ENCODE results near the gene HPCA. TPM values are rescaled to one million over a fixed set of nuclear protein-coding genes. Genes with fewer than 3 reads are reported as not detected.

The HPCA gene
- total RNA-seq, 1 donor from 2014 or later = not detected

DNA sequence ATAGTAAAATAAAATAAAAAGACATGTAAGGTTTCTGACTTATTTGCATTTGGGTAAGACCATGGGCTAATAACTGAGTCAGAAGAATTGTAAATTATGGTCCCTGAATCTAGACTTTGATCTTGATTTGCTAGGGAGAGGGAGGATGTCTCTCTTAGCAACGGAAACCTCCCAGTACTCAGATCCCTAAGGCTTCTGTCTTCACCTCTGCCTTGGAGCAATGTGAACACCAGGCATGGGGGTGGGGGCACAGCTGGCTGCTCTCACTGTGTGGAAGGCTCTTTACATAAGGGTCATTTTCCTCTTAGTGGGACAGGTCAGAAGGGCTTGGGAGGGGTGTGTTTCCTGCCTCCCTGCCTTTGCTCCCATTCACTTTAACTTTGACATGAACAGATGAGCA lies 31.9 kb downstream of the HPCA start:
- ATAC-seq (ENCODE audit: poor library complexity) (no peak), DNase-seq (no peak)
- intact Hi-C loops (cut with DNase I) = no loop called here

DNA sequence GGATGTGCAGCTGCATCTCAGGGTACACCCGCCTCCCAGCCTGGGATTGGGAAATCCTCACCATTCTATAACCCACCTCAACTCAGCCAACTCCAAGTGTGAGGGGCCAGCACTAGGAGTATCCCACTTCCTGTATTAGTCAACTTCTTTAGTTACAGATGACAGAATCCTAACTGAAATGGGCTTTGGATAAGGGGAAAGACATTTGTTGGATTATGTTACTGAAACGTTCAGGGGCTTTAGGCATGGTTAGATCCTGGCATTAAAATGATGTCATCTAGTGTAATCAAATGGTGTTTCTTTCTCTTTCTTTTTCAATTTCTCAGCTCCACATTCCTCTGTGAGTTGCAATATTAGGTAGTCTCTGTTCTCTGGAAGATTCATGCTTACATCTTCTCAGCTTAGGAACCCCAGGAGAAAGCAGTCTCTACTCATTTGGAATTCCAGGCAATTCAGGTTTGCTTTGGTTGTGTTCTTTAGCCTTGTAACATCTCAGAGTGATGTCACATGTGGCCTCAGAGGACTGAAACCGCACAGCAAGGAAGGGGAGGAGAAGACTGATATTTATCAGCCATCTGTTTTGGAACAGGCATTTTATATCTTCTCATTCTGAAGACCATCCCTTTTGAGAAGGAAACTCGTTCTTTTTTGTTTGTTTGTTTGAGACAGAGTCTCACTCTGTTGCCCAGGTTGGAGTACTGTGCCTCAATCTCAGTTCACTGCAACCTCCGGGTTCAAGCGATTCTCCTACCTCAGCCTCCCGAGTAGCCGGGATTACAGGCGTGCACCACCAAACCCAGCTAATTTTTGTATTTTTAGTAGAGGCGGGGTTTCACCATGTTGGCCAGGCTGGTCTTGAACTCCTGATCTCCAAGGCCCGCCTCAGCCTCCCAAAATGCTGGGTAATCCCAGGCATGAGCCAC lies 33.8 kb downstream of the HPCA start:
- ATAC-seq (ENCODE audit: poor library complexity) (no peak), DNase-seq (no peak)
- intact Hi-C loops (cut with DNase I) = no loop called here

DNA sequence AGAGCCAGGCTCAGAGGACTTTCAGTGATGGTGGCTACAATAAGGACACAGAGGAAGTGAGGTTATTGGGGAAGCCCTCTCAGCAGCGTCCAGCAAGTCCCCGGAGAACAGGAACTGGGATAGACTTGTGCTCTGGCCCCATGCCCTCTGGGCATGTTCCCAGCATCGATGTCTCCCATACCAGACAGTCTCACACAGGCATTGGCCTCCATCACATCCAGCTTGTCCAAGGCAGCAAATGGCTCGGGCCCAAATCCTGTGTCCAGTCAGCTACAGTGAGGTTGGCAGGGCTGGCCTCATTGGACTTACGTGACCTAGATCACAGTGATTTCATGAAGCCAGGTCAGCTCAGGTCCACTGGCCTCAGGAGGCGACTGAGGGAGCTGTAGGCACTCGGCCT lies 34.5 kb downstream of the HPCA start:
- DNase-seq (peak; percentile 83), ATAC-seq (ENCODE audit: poor library complexity) (peak; percentile 92)
- intact Hi-C loops (cut with DNase I) = no loop called here

DNA sequence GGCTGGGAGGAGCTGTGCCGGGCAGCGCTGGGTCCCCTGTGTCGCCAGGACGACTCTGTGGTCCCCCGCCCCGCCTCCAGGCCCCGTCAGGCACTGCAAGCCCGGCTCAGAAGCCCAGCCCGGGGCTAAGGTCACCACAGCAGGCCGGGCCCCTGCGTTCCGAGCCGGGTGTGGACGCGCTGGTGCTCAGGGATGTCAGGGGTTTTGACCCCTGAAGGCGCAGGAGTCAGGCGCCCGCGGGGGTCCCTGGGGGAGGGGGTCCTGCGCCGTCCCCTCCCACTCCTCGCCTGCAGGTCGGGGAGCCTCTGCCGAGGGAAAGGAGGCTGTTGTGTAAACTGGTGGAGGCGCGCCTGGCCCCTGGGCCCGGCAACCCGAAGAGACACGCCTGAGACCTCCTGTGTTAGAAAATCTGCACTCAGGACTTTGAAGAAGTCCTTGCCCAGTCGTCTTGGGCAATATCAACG lies 38.6 kb downstream of the HPCA start:
- DNase-seq (peak; percentile 55), ATAC-seq (ENCODE audit: poor library complexity) (peak; percentile 49)
- intact Hi-C loops (cut with DNase I) = no loop called here

DNA sequence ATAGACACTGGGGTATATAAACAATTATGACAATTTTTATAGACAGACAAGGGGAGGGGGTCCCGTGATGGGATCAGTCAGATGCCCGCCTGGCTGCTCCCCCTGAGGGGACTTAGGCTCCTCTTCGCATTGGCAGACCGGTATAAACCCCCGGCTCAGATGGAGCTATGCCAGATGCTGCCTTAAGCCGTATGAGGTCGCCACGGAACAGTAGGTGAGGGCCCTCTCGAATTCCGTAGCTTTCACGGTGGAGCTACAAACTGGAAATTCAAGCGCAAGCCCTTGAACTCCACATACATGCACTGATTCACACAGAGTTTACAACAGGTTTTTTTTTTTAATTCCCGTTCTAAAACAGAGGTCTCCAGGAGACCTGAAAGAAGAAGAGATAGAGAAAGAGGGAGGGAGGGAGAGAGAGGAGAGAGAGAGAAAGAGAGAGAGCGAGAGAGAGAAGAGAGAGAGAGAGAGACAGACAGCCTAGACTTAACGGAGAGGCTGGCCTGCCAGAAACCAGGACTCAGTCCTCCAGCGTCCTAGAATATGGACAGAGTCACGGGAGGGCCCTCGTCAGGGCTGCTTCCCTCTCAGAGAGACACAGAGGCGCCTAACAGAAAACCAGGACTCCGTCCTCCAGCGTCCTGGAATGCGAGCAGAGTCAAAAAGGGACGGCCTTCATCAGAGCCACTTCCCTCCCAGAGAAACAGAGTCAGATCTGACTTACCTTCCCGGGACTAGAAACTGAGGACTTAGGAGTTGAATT lies 39.3 kb downstream of the HPCA start:
- no peak for DNase-seq
- ATAC-seq (ENCODE audit: poor library complexity) = peak; percentile 47
- intact Hi-C loops (cut with DNase I) = no loop called here

DNA sequence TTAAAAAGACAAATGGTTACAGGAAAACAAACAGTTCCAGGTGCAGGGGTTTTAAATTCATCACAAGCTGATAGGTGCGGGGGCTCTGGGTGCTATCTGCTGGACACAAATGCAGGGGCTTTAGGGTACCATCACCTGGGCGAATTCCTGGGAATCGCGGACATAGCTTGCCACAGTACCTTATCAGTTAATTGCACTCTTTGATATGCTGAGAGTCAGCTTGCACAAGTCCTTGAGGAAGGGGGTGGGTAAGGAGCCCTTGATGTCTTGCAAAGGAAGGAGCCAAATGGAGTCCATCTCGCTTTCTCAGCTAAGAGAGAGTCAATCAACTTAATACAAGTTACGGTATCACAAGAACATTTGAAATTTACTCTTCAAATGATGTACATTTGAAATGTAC lies 40.3 kb downstream of the HPCA start:
- intact Hi-C loops (cut with DNase I) = no loop called here
- no peak for ATAC-seq (ENCODE audit: poor library complexity)

DNA sequence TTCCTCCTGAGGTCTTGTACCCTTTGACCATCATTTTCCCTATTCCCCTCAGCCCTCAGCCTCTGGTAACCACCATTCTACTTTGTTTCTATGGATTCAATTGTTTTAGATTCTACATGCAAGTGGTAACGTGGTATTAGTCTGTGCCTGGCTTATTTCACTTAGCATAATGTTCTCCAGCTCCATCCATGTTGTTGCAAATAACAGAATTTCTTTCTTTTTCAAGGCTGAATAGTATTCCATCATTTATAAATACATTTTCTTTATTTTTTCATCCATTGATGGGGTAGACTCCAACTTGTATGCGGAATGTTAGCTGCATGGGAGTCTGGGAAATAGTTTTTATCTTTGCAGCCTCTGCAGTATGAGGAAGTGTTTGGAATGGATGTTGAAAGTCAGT lies 41.1 kb downstream of the HPCA start:
- intact Hi-C loops (cut with DNase I) = no loop called here
- DNase-seq = no peak
- no peak for ATAC-seq (ENCODE audit: poor library complexity)

More for the DNA sequence above, 40.3 kb downstream of the HPCA start:
- no peak for DNase-seq

DNA sequence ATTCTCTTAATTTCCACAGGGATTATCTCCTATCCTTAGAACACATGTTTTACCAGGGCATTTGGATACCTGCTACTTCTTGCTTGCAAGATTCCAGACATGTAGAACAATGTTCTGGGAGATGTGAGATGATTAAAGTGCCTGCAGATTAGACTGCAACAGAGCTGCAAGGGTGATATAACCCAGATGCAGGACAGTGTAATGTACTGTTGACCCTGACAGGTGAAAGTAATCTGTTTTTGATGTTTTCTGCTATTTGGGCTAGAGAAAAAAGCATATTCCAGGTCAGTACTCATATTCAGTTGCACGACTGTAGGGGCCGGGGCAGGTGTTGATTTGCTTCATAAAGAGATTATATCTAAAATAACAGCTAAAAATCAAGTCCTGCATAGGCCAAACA lies 42.0 kb downstream of the HPCA start:
- no peak for ATAC-seq (ENCODE audit: poor library complexity)
- intact Hi-C loops (cut with DNase I) = no loop called here
- no peak for DNase-seq

DNA sequence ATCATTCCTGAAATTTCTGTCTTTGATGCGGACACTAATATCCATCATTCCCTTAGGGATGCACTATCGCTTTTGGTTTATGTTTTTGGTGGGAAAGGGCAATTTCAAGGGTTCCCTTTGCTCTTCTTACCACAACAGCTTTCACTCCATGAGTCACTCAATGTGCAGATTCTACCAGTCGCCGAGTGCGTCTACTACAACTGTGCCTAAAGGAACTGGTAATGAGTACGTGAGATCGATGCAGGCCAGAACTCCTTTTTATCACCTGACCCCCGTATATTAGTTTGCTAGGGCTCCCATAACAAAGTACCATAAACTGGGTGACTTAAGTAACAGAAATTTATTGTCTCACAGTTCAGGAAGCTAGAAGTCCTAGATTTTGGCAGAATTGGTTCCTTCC lies 42.4 kb downstream of the HPCA start:
- intact Hi-C loops (cut with DNase I) = no loop called here
- ATAC-seq (ENCODE audit: poor library complexity) = no peak
- no peak for DNase-seq

DNA sequence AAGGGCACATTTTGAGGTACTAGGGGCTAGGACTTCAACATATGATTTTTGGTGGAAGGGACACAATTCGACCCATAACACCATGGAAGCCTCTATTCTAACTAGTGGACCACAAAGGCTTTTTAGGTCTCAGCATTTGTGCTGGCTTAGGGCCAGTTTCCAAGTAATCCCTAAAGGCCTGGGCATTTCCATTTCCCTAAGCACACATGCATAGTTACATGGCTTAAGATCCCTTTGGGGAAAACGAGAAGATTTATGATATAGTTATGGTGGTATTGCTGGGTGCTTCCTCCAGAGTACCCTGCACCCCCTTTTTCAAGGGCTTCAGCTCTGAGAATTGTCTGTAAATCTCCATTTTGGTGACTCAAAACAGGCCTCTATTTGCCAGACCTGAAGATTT lies 43.1 kb downstream of the HPCA start:
- ATAC-seq (ENCODE audit: poor library complexity) (no peak), DNase-seq (no peak)
- intact Hi-C loops (cut with DNase I) = no loop called here

DNA sequence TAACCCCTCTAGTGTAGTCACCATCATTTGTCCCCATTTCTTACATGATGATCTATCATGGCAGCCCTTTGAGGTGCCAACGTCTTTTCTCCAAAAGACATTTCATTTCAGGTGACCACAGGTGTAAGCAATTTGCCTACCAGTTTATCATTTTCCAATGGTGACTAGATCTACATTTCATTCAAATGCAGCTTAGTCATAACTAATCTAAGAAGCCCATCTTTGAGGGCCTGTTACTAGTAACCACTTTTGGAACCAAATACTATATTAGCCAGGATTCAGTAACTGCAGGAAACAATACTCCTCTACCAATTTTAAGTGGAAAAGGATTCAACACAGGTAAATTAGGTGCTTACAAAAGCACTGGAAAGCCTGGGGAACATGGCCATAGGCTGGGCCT lies 45.5 kb downstream of the HPCA start:
- intact Hi-C loops (cut with DNase I) = loop anchor here (5.0 to 10.0 kb wide), 2 partner anchors 126 to 153 kb away; partner anchors contain the start of gene AZIN2
- ATAC-seq (ENCODE audit: poor library complexity) (no peak), DNase-seq (no peak)

DNA sequence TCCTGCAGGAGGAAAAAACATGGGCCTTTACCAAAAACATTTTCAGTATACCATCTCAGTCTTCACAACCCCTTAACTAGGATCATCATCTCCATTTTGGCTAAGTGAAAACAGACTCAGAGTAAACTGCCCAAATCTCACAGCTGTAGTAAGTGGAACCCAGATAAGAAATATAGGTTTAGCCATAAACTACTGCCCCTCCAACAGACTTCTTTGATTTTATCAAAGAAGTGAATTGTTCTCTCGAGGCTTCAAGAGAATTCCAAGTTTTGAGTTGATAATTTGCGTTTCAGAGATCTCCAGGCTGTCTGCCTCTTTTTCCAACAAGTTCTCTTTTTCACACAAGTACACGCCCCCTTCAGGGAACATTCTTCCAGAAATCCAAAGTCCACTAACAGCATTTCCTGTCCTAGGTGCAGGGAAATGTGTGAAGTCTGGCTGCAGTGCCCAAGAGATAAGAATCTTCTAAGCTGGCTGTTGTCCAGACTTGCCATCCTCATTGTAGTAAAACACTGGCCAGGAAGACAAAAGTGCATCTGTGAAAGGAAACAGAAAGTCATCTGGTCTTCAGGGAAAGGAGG lies 47.5 kb downstream of the HPCA start:
- intact Hi-C loops (cut with DNase I) = loop anchor here (5.0 to 10.0 kb wide), 2 partner anchors 123 to 151 kb away; partner anchors contain the start of gene AZIN2
- ATAC-seq (ENCODE audit: poor library complexity) (peak; percentile 48), DNase-seq (no peak)

DNA sequence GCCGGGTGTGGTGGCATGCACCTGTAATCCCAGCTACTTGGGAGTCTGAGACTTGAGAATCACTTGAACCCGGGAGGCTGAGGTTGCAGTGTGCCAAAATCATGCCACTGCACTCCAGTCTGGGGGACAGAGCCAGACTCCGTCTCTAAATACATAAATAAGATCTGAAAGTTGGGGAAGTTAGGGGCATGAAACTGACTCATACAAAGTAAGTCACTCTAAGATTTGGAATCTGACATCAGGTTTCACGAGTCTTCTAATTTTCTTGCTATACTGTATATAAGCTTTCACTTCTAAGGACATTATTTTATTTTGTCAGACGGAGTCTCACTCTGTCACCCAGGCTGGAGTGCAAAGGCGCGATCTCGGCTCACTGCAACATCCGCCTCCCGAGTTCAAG lies 48.2 kb downstream of the HPCA start:
- no peak for DNase-seq
- intact Hi-C loops (cut with DNase I) = loop anchor here (5.0 to 10.0 kb wide), 2 partner anchors 123 to 150 kb away; partner anchors contain the start of gene AZIN2
- ATAC-seq (ENCODE audit: poor library complexity) = no peak

DNA sequence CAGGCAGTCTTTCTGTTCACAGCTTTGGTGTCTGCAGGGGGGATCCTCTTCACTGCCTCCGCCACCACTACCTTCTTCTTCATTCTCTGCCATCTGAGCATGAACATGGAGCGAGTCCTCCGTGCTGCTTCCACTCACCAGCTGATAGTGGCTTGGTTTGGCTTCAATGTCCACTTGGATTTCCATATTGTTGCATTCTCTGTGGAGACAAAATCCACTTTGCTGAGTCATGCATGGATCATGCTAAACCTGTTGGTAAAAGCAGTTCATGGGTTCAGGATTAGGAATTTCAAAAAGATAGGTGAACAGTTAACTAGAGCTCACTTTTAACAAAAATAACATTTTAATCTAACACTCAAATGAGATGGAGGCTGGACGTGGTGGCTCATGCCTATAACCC lies 50.8 kb downstream of the HPCA start:
- DNase-seq (no peak), ATAC-seq (ENCODE audit: poor library complexity) (no peak)
- intact Hi-C loops (cut with DNase I) = loop anchor here (10.0 kb wide), 1 partner anchor 148 kb away; the partner anchor contains the start of gene AZIN2

DNA sequence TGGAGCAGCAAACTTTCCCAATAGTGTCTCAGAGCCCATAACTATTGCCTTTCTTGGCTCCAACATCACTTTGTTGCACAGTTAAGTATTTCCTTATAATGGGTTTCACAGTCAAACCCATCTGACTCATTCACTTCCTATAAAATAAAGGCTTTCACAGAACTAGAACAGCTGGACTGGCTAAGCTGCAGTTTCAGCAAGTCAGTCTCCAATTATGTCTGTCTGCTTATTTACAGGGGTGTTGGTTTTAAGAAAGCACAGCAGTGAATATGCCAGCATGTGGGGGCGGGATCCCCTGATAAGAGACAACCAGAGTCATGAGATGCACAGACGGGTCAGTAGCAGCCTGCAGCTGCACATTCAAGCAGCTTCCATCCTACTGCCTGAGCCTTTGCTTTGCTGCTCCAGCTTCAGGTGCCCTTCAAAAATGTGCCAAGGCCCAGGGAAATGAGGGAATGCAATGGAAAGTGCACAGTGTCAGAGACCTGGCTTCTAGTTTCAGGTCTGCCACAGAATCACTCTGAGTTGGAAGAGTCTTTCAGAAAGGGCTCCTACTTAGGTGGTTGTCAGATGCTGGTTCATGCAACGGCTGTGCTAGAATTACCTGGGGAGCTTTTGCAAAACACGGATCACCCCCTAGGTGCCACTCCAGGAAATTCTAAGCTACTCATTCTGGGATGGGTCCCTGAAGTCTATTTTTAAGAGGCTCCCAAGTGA lies 53.5 kb downstream of the HPCA start:
- ATAC-seq (ENCODE audit: poor library complexity) (peak; percentile 73), DNase-seq (peak; percentile 62)
- intact Hi-C loops (cut with DNase I) = loop anchor here (10.0 kb wide), 1 partner anchor 145 kb away; the partner anchor contains the start of gene AZIN2

DNA sequence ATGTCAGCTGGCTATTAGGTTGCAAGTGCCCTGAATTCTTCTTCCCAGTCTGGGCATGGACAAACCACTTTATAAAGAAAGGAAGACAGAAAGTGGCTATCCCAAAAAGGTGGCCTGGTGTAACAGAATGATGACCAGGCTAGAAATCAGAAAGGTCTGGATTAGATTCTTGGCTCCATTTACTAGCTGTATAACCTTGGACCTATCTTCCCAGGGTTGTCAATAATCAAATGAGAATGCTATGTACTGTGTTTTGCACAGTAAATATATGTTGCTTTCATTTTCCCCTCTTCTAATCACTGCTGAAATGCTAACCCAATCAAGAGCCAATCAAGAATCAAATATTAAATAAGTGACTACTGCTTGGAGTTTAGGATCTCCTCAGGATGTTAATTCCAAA lies 57.9 kb downstream of the HPCA start:
- no peak for ATAC-seq (ENCODE audit: poor library complexity)
- DNase-seq = no peak
- intact Hi-C loops (cut with DNase I) = no loop called here

Measured in Right ventricle myocardium superior (tissue), 1 donor.